DMS114 treated with DMSO at 0.1 percent for 48 hours (cell line): ENCODE measurements around the gene MOSPD3.
"Not testable (repeated sequence)": the region's sequence is repeated elsewhere in the genome, so short reads cannot be mapped to it uniquely, and the experiment has no call there.

Experiments
- DNase-seq: peaks from one replicate; lab custom pipeline; 2025; ENCODE audit not compliant: unreplicated experiment; lab: John Stamatoyannopoulos, UW

Gene MOSPD3

DNA sequence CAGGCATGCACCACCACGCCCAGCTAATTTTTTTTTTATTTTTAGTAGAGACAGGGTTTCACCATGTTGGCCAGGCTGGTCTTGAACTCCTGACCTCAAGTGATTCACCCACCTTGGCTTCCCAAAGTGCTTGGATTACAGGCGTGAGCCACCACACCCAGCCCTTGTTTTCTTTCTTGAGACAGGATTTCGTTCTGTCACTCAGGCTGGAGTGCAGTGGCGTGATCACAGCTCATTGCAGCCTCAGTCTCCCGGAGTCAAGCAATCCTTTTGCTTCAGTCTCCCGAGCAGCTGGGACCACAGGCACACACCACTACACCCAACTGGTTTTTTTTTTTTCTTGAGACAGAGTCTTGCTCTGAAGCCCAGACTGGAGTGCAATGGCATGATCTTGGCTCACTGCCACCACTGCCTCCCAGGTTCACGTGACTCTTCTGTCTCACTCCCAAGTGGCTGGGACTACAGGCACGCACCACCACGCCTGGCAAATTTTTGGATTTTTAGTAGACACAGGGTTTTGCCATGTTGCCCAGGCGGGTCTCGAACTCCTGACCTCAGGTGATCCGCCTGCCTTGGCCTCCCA is 49.9 kb downstream of the MOSPD3 start:
- DNase-seq: not testable (repeated sequence)
